Keratinocyte (primary cell): ENCODE data around the gene HAUS1.

Experiments
- EZH2 ChIP-seq: IDR thresholded peaks from one replicate; pipeline ENCODE4 v1.6.1; 2012; ENCODE audit warnings: inconsistent platforms, mild to moderate bottlenecking, low read length, moderate library complexity
- TF ChIP-seq, protein P1 (sequence below), 3 experiments: IDR thresholded peaks in 1 of 3; conservative IDR thresholded peaks in 1 of 3; optimal IDR thresholded peaks in 1 of 3; 2 replicates in 2 of 3; 3 replicates in 1 of 3; pipeline versions ENCODE3 to v1.5.1; 2011; ENCODE audit warnings: low read length in 3 of 3, mild to moderate bottlenecking in 3 of 3, moderate library complexity in 2 of 3, control low read depth in 1 of 3, inconsistent platforms in 1 of 3; ENCODE audit not compliant: insufficient read depth in 2 of 3; ENCODE audit errors: extremely low read depth in 1 of 3

- TF ChIP-seq, protein P1, sequence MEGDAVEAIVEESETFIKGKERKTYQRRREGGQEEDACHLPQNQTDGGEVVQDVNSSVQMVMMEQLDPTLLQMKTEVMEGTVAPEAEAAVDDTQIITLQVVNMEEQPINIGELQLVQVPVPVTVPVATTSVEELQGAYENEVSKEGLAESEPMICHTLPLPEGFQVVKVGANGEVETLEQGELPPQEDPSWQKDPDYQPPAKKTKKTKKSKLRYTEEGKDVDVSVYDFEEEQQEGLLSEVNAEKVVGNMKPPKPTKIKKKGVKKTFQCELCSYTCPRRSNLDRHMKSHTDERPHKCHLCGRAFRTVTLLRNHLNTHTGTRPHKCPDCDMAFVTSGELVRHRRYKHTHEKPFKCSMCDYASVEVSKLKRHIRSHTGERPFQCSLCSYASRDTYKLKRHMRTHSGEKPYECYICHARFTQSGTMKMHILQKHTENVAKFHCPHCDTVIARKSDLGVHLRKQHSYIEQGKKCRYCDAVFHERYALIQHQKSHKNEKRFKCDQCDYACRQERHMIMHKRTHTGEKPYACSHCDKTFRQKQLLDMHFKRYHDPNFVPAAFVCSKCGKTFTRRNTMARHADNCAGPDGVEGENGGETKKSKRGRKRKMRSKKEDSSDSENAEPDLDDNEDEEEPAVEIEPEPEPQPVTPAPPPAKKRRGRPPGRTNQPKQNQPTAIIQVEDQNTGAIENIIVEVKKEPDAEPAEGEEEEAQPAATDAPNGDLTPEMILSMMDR (optimal IDR thresholded peaks at IDR 0.05 in 1 of 3, IDR thresholded peaks at IDR 0.05 in 1 of 3, conservative IDR thresholded peaks at IDR 0.05 in 1 of 3; ENCODE audit: extremely low read depth in 1 of 3, insufficient read depth in 2 of 3, low read length in 3 of 3): no peak
- TF ChIP-seq EZH2: no peak
Observed at GRCh38 chr18:46095532-46095931, 8.7 kb upstream of the HAUS1 start.
